ENCODE measurements around the gene PTPN3. TPM values are rescaled to one million over a fixed set of nuclear protein-coding genes. Genes with fewer than 3 reads are reported as not detected.

PTPN3 gene
- total and polyA plus RNA-seq, 10 of the 15 experiments (the other 5 are each of a cell fraction or from before 2014, with no cell fraction given), result 0.18 to 1.3 (median 0.39) TPM

- TF ChIP-seq, protein P1, sequence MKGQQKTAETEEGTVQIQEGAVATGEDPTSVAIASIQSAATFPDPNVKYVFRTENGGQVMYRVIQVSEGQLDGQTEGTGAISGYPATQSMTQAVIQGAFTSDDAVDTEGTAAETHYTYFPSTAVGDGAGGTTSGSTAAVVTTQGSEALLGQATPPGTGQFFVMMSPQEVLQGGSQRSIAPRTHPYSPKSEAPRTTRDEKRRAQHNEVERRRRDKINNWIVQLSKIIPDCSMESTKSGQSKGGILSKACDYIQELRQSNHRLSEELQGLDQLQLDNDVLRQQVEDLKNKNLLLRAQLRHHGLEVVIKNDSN (IDR thresholded peaks at IDR 0.05; ENCODE audit: borderline replicate concordance, extremely low read length, insufficient read depth, low read depth, low read length), result no peak
Observed at GRCh38 chr9:109479822-109480221, 18.3 kb downstream of the PTPN3 start (continued).

GRCh38 chr9:109478665-109479380 lies 19.3 kb downstream of the PTPN3 start:
- Histone ChIP-seq H3K4me3 (no peak overlapping the region), H2AFZ (ENCODE audit: control insufficient read depth, low read depth, low read length) (no peak overlapping the region), H3K27ac (ENCODE audit: control insufficient read depth, insufficient read depth) (no peak overlapping the region), H3K36me3 (ENCODE audit: control insufficient read depth in 2 of 2, insufficient read depth in 2 of 2, low read length in 1 of 2) (no peaks in the 10 kb centered on the region), H3K4me2 (ENCODE audit: control insufficient read depth, insufficient read depth) (no peak overlapping the region), H3K9me3 (replicated peaks; ENCODE audit: control insufficient read depth, insufficient read depth, low read length) (no peaks in the 10 kb centered on the region), H3K9ac (ENCODE audit: control insufficient read depth, insufficient read depth, low read length) (no peak overlapping the region), H4K20me1 (ENCODE audit: control insufficient read depth, insufficient read depth) (no peaks in the 10 kb centered on the region), H3K4me1 (ENCODE audit: control insufficient read depth, insufficient read depth, low read length) (no peaks in the 10 kb centered on the region; the same call in 1 of the 2 replicates), H3K27me3 (replicated peaks in 1 of 2; ENCODE audit: control insufficient read depth in 2 of 2, insufficient read depth in 2 of 2, low read length in 1 of 2) (peaks cover 2 to 6% of the 10 kb centered on the region in 2 experiments; a peak in 2 of 4 replicates), H3K79me2 (ENCODE audit: control insufficient read depth, insufficient read depth, low read length) (no peaks in the 10 kb centered on the region)
- DNase-seq (ENCODE audit: low read depth, low spot score) (no peak), FAIRE-seq (no peak), ATAC-seq (no peak)
- in situ Hi-C loops (cut with MboI), result loop anchor here (10.0 kb wide), 1 partner anchor 234 kb away; no protein-coding TSS in a partner anchor
- SMC1A ChIA-PET (ENCODE audit: uncharacterized antibody, unreplicated experiment), result interaction anchor here (1.6 kb wide), 1 partner anchor 15 kb away, joined by 5 read pairs; no protein-coding TSS in a partner anchor
- intact Hi-C loops (cut with micrococcal nuclease; ENCODE audit: unreplicated experiment), result no loop called here
- 73% methylated on average over 9 of the region's 10 CpGs for WGBS (ENCODE audit: insufficient coverage, insufficient replicate concordance, low lambda C conversion rate, missing lambda C conversion rate)
- no TSS peak for BruUV-seq (replicated peaks)
- CTCF ChIA-PET, result interaction anchor here (1.5 kb wide), 1 partner anchor 9 kb away, joined by 10 read pairs; no protein-coding TSS in a partner anchor
- RAD21 ChIA-PET (ENCODE audit: unreplicated experiment), result no interaction called here
- POLR2A ChIA-PET, result no interaction called here
- no peak for TF ChIP-seq RFX5 (IDR thresholded peaks at IDR 0.05; ENCODE audit: low read depth, low read length)
- no peak for TF ChIP-seq USF2 (IDR thresholded peaks at IDR 0.05; ENCODE audit: borderline replicate concordance, low read depth, low read length)
- TF ChIP-seq, protein P2, sequence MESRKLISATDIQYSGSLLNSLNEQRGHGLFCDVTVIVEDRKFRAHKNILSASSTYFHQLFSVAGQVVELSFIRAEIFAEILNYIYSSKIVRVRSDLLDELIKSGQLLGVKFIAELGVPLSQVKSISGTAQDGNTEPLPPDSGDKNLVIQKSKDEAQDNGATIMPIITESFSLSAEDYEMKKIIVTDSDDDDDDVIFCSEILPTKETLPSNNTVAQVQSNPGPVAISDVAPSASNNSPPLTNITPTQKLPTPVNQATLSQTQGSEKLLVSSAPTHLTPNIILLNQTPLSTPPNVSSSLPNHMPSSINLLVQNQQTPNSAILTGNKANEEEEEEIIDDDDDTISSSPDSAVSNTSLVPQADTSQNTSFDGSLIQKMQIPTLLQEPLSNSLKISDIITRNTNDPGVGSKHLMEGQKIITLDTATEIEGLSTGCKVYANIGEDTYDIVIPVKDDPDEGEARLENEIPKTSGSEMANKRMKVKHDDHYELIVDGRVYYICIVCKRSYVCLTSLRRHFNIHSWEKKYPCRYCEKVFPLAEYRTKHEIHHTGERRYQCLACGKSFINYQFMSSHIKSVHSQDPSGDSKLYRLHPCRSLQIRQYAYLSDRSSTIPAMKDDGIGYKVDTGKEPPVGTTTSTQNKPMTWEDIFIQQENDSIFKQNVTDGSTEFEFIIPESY (IDR thresholded peaks at IDR 0.05), result no peak
- TF ChIP-seq, protein P3, sequence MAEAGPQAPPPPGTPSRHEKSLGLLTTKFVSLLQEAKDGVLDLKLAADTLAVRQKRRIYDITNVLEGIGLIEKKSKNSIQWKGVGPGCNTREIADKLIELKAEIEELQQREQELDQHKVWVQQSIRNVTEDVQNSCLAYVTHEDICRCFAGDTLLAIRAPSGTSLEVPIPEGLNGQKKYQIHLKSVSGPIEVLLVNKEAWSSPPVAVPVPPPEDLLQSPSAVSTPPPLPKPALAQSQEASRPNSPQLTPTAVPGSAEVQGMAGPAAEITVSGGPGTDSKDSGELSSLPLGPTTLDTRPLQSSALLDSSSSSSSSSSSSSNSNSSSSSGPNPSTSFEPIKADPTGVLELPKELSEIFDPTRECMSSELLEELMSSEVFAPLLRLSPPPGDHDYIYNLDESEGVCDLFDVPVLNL (IDR thresholded peaks at IDR 0.05; ENCODE audit: low read depth, low read length), result no peak
- TF ChIP-seq TARDBP (IDR thresholded peaks at IDR 0.05; ENCODE audit: borderline replicate concordance), result no peak
- TF ChIP-seq ZNF622 (IDR thresholded peaks at IDR 0.05), result no peak
- no peak for TF ChIP-seq PBX3 (IDR thresholded peaks at IDR 0.05; ENCODE audit: insufficient replicate concordance, low read depth, low read length)
- TF ChIP-seq ZNF207 (IDR thresholded peaks at IDR 0.05; ENCODE audit: borderline replicate concordance), result no peak
- TF ChIP-seq TBL1XR1 (IDR thresholded peaks at IDR 0.05; ENCODE audit: low read depth, low read length), result no peak
- no peak for TF ChIP-seq TCF7 (IDR thresholded peaks at IDR 0.05; ENCODE audit: borderline replicate concordance)
- TF ChIP-seq CREB1 (IDR thresholded peaks at IDR 0.05; ENCODE audit: low read depth), result no peak

All from GM12878 (cell line).